SK-N-MC (cell line): Measurements from ENCODE around the gene BMAL2.

Experiments used
- DNase-seq: peaks from one replicate; pipeline ENCODE4 v3.0.0-alpha.2; 2011; ENCODE audit warnings: low read depth, low spot score
- H3K27ac ChIP-seq: fragments of 200-600 bp; sonication (generic); 2 replicates; pipeline ENCODE4 v1.5.1; 2016; ENCODE audit warnings: mixed run types
- H3K36me3 ChIP-seq: fragments of 200-600 bp; sonication (generic); 2 replicates; pipeline ENCODE4 v1.6.1; 2017; ENCODE audit warnings: antibody characterized with exemption, low read length, mixed read lengths; ENCODE audit not compliant: insufficient read depth
- H3K4me3 ChIP-seq: fragments of 200-600 bp; sonication (generic); 2 replicates; pipeline ENCODE4 v1.5.1; 2016
- H3K9ac ChIP-seq: fragments of 200-600 bp; sonication (generic); 2 replicates; pipeline ENCODE4 v1.8.0; 2017; ENCODE audit warnings: mixed run types, mixed read lengths; ENCODE audit not compliant: insufficient read length
- H3K9me3 ChIP-seq: fragments of 200-600 bp; sonication (generic); 2 replicates; pipeline ENCODE4 v1.6.1; 2017; ENCODE audit warnings: low read depth, mild to moderate bottlenecking, antibody characterized with exemption, low read length, moderate library complexity, mixed read lengths
- EZH2 ChIP-seq: fragments of 200-600 bp; sonication (generic); IDR thresholded peaks from one replicate; pipeline ENCODE4 v1.6.1; 2017; ENCODE audit warnings: antibody characterized with exemption
- FOXP2 ChIP-seq: optimal IDR thresholded peaks from 2 replicates; pipeline ENCODE3; 2011; ENCODE audit warnings: mild to moderate bottlenecking, moderate library complexity; ENCODE audit not compliant: insufficient read depth; ENCODE audit errors: extremely low read length, control extremely low read depth
- POLR2AphosphoS5 ChIP-seq: IDR thresholded peaks from 2 replicates; pipeline ENCODE4 v1.6.1; 2012; ENCODE audit warnings: mild to moderate bottlenecking, low read depth, low read length, borderline replicate concordance

Gene BMAL2

DNA sequence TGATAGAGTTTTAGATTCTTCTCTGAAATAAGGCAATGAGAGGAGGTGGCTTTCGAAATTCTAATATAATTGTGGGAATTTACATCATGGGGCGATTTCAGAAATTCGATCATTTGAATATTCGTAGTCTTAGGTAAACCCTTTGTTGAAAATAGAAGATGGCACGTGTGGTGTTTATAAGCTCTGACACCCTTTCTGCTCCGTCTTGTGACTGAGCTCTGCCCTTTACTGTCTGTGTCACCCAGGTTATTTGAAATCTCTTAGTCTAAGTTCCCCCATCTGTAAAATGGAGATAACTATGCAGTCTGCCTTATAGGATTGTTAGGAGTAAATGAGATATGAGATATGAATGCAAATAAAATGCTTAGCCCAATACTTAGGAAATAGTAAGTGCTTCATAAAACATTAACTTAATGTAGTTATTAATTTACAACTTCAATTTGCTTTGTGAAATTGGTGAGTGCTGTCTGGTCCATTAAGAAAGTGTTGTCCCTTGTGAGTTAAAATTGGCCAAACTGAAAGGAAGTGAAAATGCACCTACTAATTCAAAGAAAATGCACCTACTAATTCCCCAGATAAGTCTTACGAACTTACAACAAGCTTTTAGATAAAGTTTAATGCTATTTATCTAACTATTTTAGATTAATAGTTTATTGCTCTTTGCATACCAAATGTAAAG, 1.5 kb downstream of the BMAL2 start:
- TF ChIP-seq EZH2, result no peak
- no peak for TF ChIP-seq FOXP2
- no peak for TF ChIP-seq POLR2AphosphoS5
- no peak for DNase-seq
- peak overlapping the region; percentile 92 for H3K4me3 ChIP-seq
- H3K27ac ChIP-seq, result no peak overlapping the region
- no peak overlapping the region for H3K9ac ChIP-seq
- H3K36me3 ChIP-seq, result no peaks in the 10 kb centered on the region
- H3K9me3 ChIP-seq, result no peaks in the 10 kb centered on the region

DNA sequence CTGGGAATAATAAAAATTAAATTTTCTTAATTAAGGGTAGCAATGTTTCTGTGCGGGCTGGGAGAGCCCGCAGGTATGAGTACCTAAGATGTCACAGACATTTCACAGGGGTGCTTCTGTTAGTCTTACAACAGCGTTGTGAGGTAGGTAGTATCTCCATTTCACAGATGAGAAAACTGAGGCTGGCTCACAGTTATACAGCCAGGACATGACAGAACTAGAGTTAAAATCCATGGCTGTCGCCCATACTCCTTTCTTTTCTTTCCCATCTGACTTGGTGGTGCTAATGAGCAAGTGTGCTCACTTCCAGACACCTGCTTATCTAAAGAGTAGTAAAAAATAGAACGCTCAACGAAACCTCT, 2.1 kb downstream of the BMAL2 start:
- H3K9me3 ChIP-seq, result no peaks in the 10 kb centered on the region
- H3K36me3 ChIP-seq, result no peaks in the 10 kb centered on the region
- no peak overlapping the region for H3K9ac ChIP-seq
- no peak overlapping the region for H3K27ac ChIP-seq
- no peak for DNase-seq
- no peak overlapping the region for H3K4me3 ChIP-seq
- no peak for TF ChIP-seq POLR2AphosphoS5
- TF ChIP-seq FOXP2, result no peak
- TF ChIP-seq EZH2, result no peak

DNA sequence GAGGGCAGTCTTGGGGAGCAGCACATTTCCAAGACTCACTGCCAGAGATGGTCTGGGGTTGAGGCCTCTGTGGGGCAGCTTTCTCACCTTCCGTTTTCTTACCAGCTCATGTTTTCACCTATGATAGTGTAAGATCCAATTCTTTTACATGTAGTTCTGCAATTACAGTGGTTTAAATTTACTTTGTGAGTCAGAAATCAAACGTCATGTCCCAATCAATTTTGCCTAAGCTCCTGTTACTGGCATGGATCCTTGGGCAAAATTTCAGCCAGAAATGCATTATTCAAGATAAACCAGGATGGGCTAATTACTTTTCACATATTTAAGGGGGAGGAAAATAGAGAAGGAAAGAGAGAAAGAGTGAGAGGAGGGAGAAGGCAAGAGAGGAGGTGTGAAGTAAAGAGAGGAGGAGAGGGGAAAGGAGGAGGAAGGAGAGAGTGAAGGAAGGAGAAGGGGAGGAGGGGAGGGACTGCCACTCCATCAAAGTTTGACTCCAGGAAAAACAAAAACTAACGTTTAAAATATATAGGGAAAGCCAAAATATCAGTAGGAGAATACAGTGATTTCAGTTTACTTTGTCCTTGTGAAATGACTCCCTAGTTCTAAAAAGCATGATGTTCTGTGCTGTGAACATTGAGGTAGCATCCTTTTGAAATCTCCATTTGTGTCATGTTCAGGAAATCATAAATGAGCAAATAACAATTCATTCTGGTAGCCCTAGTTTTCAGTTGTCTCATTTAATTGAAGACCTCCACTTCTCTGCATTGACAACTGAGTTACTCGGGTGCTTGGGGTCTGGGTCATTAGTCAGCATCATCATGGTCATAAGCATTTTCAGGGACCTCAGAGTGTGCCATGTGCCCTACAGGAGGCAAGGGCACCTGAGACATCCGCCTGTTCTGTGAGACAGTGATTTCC, 3.0 kb downstream of the BMAL2 start:
- DNase-seq, result no peak
- Histone ChIP-seq H3K4me3 (no peak overlapping the region), H3K27ac (no peak overlapping the region), H3K36me3 (no peaks in the 10 kb centered on the region), H3K9ac (no peak overlapping the region), H3K9me3 (no peaks in the 10 kb centered on the region)
- TF ChIP-seq EZH2, result no peak

DNA sequence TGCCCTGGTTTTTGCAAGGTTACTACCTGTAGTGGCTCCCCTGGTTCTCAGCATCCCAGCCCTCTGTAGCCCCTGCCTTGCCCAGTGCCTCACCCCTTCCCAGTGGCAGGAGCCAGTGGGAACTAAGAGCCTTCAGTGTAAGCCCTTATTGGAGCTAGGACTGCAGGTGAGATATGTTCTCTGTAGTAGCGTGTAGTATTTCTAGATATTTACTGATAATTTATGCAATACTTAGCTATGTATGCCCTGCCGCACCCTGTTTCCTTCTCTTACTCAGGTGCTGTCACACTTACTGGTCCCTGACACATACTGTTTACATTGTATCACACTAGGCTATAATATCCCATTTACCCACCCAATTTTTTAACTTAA, 3.6 kb downstream of the BMAL2 start:
- no peaks in the 10 kb centered on the region for H3K9me3 ChIP-seq
- no peak overlapping the region for H3K9ac ChIP-seq
- no peak for DNase-seq

DNA sequence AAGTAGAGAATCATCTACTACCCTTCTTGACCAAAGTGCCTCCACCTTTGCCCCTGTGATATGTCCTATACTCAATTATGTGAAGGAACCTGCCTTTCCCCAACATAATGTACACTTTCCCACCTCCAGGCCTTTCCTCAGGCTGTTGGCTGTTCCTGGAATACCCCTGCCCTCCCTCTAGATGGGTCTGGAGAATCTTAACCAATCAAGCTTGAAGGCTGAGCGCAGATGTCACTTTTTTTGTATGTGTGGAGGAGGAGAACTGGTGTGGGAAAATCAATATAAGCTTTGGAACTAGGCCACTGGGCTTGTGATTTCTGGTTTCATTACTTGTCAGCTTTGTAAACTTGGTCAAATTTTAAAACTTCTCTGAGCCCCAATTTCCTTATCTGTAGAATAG, 4.7 kb downstream of the BMAL2 start:
- no peak overlapping the region for H3K9ac ChIP-seq
- H3K27ac ChIP-seq, result no peak overlapping the region
- no peak overlapping the region for H3K4me3 ChIP-seq
- no peaks in the 10 kb centered on the region for H3K9me3 ChIP-seq
- TF ChIP-seq POLR2AphosphoS5 (no peak), FOXP2 (no peak)
- no peaks in the 10 kb centered on the region for H3K36me3 ChIP-seq
- no peak for DNase-seq

More for the DNA sequence above, 3.6 kb downstream of the BMAL2 start:
- no peak overlapping the region for H3K4me3 ChIP-seq
- no peak overlapping the region for H3K27ac ChIP-seq
- TF ChIP-seq EZH2 (no peak), FOXP2 (no peak), POLR2AphosphoS5 (no peak)
- H3K36me3 ChIP-seq, result no peaks in the 10 kb centered on the region

DNA sequence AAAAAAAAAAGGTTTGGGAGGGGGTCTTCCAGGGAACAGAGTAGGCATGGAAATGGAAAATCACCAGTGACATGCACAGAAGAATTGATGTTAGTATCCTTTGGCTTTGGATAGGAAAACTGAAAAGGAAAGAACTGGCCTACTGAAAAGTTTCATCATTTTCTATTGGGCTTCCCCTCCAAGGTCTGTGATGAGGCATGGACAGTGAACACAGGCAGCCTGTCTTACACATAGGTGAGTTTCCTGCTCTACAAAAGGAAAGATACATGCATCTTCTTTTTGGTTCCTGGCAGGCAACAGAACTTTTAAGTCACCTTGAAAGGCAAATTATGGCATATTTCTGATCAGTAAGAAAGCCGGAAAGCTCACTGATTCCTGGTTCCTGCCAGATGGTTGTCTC, 5.8 kb downstream of the BMAL2 start:
- TF ChIP-seq FOXP2 (no peak), EZH2 (no peak)
- no peak overlapping the region for H3K4me3 ChIP-seq
- no peaks in the 10 kb centered on the region for H3K36me3 ChIP-seq
- DNase-seq, result no peak
- H3K9ac ChIP-seq, result no peak overlapping the region
- no peak overlapping the region for H3K27ac ChIP-seq
- H3K9me3 ChIP-seq, result no peaks in the 10 kb centered on the region

DNA sequence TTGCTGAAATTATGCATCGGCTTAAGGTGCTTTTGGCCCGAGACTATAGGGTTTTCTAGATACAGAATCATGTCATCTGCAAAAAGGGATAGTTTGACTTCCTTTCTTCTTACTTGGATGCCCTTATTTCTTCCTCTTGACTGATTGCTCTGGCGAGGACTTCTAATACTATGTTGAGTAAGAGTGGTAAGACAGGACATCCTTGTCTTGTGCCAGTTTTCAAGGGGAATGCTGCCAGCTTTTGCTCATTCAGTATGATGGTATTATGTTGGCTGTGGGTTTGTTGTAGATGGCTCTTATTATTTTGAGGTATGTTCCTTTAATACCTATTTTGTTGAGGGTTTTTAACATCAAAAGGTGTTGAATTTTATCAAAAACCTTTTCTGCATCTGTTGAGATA, 8.3 kb downstream of the BMAL2 start:
- no peaks in the 10 kb centered on the region for H3K36me3 ChIP-seq
- no peak overlapping the region for H3K27ac ChIP-seq
- H3K9me3 ChIP-seq, result no peaks in the 10 kb centered on the region
- TF ChIP-seq EZH2 (no peak), POLR2AphosphoS5 (no peak), FOXP2 (no peak)
- H3K9ac ChIP-seq, result no peak overlapping the region
- H3K4me3 ChIP-seq, result no peak overlapping the region
- no peak for DNase-seq

DNA sequence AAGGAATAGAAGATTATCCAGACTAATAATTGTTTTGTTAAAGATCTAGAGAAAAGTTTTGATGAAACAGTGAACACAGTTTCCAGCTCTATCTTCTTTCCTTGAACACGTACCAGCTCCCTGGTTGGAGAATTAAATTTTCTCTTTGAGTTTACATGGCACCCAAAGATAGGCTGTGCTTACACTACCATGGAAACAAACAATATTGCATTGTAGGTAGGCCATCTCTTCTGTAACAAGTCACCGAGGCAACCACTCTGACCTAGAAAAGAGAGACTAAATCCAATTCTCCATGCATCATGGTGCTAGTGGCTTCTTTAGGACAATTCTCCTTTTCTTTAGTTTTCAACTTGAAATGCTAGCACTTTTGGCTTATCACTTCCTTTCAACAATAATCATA, 9.9 kb downstream of the BMAL2 start:
- Histone ChIP-seq H3K36me3 (no peaks in the 10 kb centered on the region), H3K9me3 (no peaks in the 10 kb centered on the region), H3K27ac (no peak overlapping the region), H3K4me3 (no peak overlapping the region), H3K9ac (no peak overlapping the region)
- no peak for DNase-seq
- TF ChIP-seq FOXP2, result no peak
- no peak for TF ChIP-seq POLR2AphosphoS5
- TF ChIP-seq EZH2, result no peak
